Duodenal mucosa (tissue), 2 donors: Measurements from ENCODE around the gene HLCS.

Source experiments
- H3K27ac ChIP-seq: one replicate; pipeline ENCODE4 v1.7.0; 2013; ENCODE audit warnings: low read depth, low read length
- H3K27me3 ChIP-seq, 2 donors: one replicate each; pipeline ENCODE4 v1.7.0; 2013; ENCODE audit warnings: low read length in 2 of 2, control low read depth in 1 of 2; ENCODE audit not compliant: insufficient read depth in 2 of 2, control insufficient read depth in 1 of 2
- H3K36me3 ChIP-seq, 2 donors: one replicate each; pipeline ENCODE4 v1.7.0; 2013; ENCODE audit warnings: low read length in 2 of 2, control low read depth in 1 of 2; ENCODE audit not compliant: insufficient read depth in 2 of 2, control insufficient read depth in 1 of 2
- H3K4me1 ChIP-seq, 2 donors: one replicate each; pipeline ENCODE4 v1.7.0; 2013; ENCODE audit warnings: low read length in 2 of 2, control low read depth in 1 of 2; ENCODE audit not compliant: insufficient read depth in 2 of 2, control insufficient read depth in 1 of 2
- H3K4me3 ChIP-seq, 2 donors: one replicate each; pipeline ENCODE4 v1.7.0; 2013; ENCODE audit warnings: low read length in 2 of 2, low read depth in 1 of 2
- H3K9ac ChIP-seq, 2 donors: one replicate each; pipeline ENCODE4 v1.7.0; 2013; ENCODE audit warnings: low read length in 2 of 2, low read depth in 1 of 2
- H3K9me3 ChIP-seq, 2 donors: one replicate each; pipeline ENCODE4 v1.7.0; 2013; ENCODE audit warnings: low read length in 2 of 2, control low read depth in 1 of 2; ENCODE audit not compliant: control insufficient read depth in 1 of 2

Gene HLCS

GRCh38 chr21:36850372-36850771 is 116.1 kb downstream of the HLCS start:
- Histone ChIP-seq H3K9ac (no peak overlapping the region), H3K27ac (no peak overlapping the region), H3K36me3 (no peaks in the 10 kb centered on the region), H3K4me1 (no peaks in the 10 kb centered on the region), H3K27me3 (no peaks in the 10 kb centered on the region), H3K9me3 (no peaks in the 10 kb centered on the region), H3K4me3 (no peak overlapping the region)

DNA sequence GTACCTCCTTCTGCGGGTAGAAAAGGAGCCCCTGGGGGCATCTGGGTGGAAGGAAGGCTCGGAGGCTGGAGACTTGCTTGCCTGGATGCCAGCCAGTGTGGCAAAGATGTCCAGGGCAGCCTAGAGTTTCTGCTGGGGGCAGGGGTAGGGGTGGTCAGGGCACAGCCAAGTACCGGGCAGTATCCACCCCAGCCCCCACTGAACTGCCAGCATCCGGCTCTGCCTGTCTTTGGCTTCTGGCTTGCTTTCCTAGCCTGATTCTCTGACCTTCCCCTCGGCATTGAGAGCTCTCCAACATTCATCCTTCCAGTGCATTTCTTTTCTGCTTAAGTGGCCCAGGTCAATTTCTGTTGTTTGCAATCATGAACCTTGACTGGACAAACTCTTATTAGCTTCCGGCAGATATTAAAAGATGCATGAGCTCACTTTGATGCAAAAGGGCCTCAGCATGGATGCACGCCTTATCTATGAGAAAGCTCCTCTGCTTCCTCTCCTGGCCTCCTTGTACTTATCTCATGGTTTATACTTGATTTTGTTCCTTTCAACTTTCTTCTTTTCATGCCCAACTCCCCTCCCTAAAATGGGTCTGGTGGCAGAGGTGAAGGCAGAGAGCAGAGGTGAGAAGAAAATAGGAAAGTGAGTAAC is 116.9 kb downstream of the HLCS start:
- Histone ChIP-seq H3K36me3 (no peaks in the 10 kb centered on the region), H3K4me1 (no peaks in the 10 kb centered on the region), H3K27me3 (no peaks in the 10 kb centered on the region), H3K4me3 (no peak overlapping the region), H3K27ac (no peak overlapping the region), H3K9me3 (no peaks in the 10 kb centered on the region), H3K9ac (no peak overlapping the region)

DNA sequence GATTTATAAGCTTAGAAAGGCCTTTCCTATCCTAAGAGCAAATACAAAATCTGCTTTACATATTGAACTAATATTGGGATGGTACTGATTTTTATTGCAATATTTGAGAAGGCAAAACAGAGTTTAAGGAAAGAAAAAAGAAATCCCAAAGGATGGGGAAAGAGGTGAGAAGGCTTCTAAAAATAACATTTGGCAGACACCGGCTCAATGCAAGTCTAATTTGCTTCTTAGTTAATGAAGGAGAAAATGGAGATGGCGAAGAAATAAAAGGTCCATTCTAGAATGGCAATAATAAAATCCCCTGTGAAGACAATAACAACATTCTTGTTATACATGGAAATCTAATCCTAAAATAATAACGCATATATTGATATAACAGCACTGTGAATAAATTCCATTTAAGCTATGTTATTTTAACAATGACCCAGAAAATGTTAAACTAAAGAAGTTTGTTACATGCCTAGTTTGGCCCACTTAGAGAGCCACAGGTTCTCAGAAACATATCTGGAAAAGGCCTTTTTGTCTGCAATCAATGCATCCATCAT is 117.7 kb downstream of the HLCS start:
- H3K4me1 ChIP-seq, result no peaks in the 10 kb centered on the region
- H3K27ac ChIP-seq, result no peak overlapping the region
- no peak overlapping the region for H3K4me3 ChIP-seq
- no peaks in the 10 kb centered on the region for H3K9me3 ChIP-seq
- H3K36me3 ChIP-seq, result no peaks in the 10 kb centered on the region
- no peak overlapping the region for H3K9ac ChIP-seq
- no peaks in the 10 kb centered on the region for H3K27me3 ChIP-seq

- Histone ChIP-seq H3K4me1 (no peaks in the 10 kb centered on the region), H3K9ac (no peak overlapping the region), H3K27me3 (no peaks in the 10 kb centered on the region), H3K36me3 (no peaks in the 10 kb centered on the region), H3K9me3 (no peaks in the 10 kb centered on the region), H3K27ac (no peak overlapping the region), H3K4me3 (no peak overlapping the region)
Measured at GRCh38 chr21:36847189-36847588, 119.3 kb downstream of the HLCS start.

DNA sequence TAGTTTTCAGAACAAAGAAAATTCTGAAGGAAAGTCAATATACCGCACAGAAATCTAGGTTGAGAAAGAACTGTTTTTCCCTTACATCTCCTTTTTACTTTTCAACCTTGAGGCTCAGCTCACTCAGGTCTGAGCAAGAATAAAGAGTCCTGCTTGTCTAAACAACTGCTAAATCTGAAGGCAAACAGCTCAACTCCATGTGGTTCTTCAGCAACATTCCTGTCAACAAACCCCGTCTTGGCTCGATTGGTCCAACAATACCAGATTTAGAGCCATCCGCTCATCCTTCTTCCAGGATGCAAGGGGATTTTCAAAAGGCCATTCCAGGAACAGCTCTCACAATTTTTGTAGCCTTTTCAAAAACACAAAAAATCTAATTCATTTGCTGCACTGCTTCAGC is 119.8 kb downstream of the HLCS start:
- Histone ChIP-seq H3K4me3 (no peak overlapping the region), H3K4me1 (no peaks in the 10 kb centered on the region), H3K27me3 (no peaks in the 10 kb centered on the region), H3K27ac (no peak overlapping the region), H3K9ac (no peak overlapping the region), H3K36me3 (no peaks in the 10 kb centered on the region), H3K9me3 (no peaks in the 10 kb centered on the region)

DNA sequence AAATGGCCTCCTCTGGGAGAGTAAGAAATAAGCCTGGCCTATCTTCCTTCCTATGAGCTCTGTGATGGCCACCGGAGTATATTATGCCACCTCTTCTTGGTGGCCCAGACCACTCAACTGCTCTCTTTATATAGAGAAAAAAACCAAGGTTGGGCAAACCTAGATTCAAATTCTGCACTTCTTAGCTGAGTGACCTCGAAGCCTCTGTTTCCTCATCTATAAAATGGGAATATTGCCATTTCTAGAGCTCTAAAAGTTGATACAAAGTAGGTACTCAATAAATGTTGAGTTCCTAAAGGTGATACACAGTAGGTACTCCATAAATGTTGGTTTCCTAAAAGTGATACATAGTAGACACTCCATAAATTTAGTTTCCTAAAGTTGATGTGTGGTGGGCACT is 120.7 kb downstream of the HLCS start:
- Histone ChIP-seq H3K27ac (no peak overlapping the region), H3K4me1 (no peaks in the 10 kb centered on the region), H3K36me3 (no peaks in the 10 kb centered on the region), H3K4me3 (no peak overlapping the region), H3K9ac (no peak overlapping the region), H3K9me3 (no peaks in the 10 kb centered on the region), H3K27me3 (no peaks in the 10 kb centered on the region)

- H3K4me3 ChIP-seq, result no peak overlapping the region
- H3K27me3 ChIP-seq, result no peaks in the 10 kb centered on the region
Measured at GRCh38 chr21:36845070-36845469, 121.4 kb downstream of the HLCS start.

GRCh38 chr21:36841866-36842265 is 124.6 kb downstream of the HLCS start:
- H3K27me3 ChIP-seq, result no peaks in the 10 kb centered on the region
- no peaks in the 10 kb centered on the region for H3K9me3 ChIP-seq
- no peak overlapping the region for H3K9ac ChIP-seq
- H3K27ac ChIP-seq, result no peak overlapping the region
- H3K4me3 ChIP-seq, result no peak overlapping the region
- H3K36me3 ChIP-seq, result no peaks in the 10 kb centered on the region
- no peaks in the 10 kb centered on the region for H3K4me1 ChIP-seq

More at GRCh38 chr21:36845070-36845469, 121.4 kb downstream of the HLCS start:
- Histone ChIP-seq H3K9ac (no peak overlapping the region), H3K9me3 (no peaks in the 10 kb centered on the region), H3K36me3 (no peaks in the 10 kb centered on the region), H3K4me1 (no peaks in the 10 kb centered on the region), H3K27ac (no peak overlapping the region)

DNA sequence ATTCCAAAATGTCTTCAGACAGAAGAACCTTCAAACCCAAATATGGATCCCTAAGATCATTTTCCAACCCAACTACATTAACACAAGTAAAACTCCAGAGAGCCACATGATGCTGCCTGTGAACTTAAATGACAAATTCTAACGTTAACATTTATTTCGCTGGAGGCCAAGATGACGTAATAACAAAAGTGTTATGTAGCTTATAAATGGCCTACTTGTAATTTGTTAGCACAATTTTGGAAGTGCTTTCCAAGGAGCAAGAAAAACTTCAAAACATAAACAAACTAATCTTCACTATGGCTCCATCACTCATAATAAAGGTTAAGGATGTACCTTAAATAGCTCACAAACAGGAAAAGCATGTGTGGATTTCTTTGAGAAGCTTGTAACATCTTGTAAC is 126.7 kb downstream of the HLCS start:
- H3K4me1 ChIP-seq, result no peaks in the 10 kb centered on the region
- H3K9me3 ChIP-seq, result no peaks in the 10 kb centered on the region
- no peak overlapping the region for H3K27ac ChIP-seq
- no peak overlapping the region for H3K9ac ChIP-seq
- H3K36me3 ChIP-seq, result no peaks in the 10 kb centered on the region
- no peak overlapping the region for H3K4me3 ChIP-seq
- no peaks in the 10 kb centered on the region for H3K27me3 ChIP-seq

DNA sequence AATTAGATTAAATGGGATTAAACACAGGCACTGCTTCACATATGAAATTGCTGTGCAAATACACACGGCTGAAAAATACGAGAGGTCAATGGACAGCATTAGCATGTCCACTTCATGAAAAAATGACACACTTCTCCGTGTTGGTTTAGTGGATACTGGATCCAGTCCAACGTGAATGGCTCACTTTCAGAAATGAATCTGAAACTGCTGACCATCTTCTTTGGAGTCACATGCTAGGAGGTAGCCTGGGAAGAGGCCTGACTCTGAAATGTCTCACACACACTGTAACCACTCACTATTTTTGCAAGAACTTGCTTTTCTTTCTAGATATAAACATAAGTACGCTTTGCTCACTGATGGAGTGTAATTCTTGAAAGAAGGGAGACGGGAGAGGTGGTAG is 127.3 kb downstream of the HLCS start:
- Histone ChIP-seq H3K27me3 (no peaks in the 10 kb centered on the region), H3K36me3 (no peaks in the 10 kb centered on the region), H3K9me3 (no peaks in the 10 kb centered on the region), H3K9ac (no peak overlapping the region), H3K4me1 (no peaks in the 10 kb centered on the region), H3K27ac (no peak overlapping the region), H3K4me3 (no peak overlapping the region)
